Kidney epithelial cell (primary cell): ENCODE measurements around the gene GGT6. TPM values are rescaled to one million over a fixed set of nuclear protein-coding genes. Genes with fewer than 3 reads are reported as not detected.
"Not testable (repeated sequence)": the region's sequence is repeated elsewhere in the genome, so short reads cannot be mapped to it uniquely, and the experiment has no call there.

Experiments
- DNase-seq: peaks from one replicate; pipeline ENCODE4 v3.0.0-alpha.2; 2010; ENCODE audit warnings: low read depth
- H3K27me3 ChIP-seq: 2 replicates; pipeline ENCODE4 v1.6.0; 2011; ENCODE audit warnings: low read length; ENCODE audit not compliant: control insufficient read depth, insufficient read depth
- H3K36me3 ChIP-seq: 2 replicates; pipeline ENCODE4 v1.5.1; 2011; ENCODE audit warnings: low read length; ENCODE audit not compliant: control insufficient read depth, insufficient read depth
- H3K4me3 ChIP-seq: 2 replicates; pipeline ENCODE4 v1.5.1; 2011; ENCODE audit warnings: low read depth, mild to moderate bottlenecking, control low read depth, low read length
- total RNA-seq: library from RNA; depleted of rRNA; stranded (reverse); fragments of >200 nt; gene quantifications from 2 replicates; pipeline ENCODE4 v1.2.3, GENCODE V29; 2015
- TF ChIP-seq, protein P1 (sequence below): IDR thresholded peaks from 2 replicates; pipeline ENCODE4 v1.5.1; 2011; ENCODE audit warnings: mild to moderate bottlenecking, moderate library complexity, low read length, control low read depth, inconsistent platforms; ENCODE audit not compliant: insufficient read depth, poor library complexity, severe bottlenecking

GGT6 gene
- total RNA-seq, 1 donor from 2014 or later: 0.38 TPM

DNA sequence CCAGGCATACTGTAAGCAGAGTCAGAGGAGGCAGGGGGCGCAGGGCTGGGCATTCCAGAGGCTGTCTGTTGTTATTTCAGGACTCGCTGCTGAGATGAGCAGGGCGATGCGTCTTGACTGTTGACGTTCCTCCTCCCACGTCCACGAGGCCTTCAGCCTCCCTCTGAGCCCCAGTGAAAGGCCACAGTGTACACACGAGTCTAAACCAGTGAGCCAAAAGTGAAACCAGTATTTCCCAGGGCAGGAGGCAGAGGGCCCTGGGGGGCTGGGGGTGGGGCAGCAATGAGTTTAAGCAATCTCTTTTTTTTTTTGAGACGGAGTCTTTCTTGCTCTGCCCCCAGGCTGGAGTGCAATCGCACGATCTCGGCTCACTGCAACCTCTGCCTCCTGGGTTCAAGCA is 45.4 kb upstream of the GGT6 start:
- no peaks in the 10 kb centered on the region for H3K36me3 ChIP-seq
- no peak for DNase-seq
- TF ChIP-seq, protein P1, sequence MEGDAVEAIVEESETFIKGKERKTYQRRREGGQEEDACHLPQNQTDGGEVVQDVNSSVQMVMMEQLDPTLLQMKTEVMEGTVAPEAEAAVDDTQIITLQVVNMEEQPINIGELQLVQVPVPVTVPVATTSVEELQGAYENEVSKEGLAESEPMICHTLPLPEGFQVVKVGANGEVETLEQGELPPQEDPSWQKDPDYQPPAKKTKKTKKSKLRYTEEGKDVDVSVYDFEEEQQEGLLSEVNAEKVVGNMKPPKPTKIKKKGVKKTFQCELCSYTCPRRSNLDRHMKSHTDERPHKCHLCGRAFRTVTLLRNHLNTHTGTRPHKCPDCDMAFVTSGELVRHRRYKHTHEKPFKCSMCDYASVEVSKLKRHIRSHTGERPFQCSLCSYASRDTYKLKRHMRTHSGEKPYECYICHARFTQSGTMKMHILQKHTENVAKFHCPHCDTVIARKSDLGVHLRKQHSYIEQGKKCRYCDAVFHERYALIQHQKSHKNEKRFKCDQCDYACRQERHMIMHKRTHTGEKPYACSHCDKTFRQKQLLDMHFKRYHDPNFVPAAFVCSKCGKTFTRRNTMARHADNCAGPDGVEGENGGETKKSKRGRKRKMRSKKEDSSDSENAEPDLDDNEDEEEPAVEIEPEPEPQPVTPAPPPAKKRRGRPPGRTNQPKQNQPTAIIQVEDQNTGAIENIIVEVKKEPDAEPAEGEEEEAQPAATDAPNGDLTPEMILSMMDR: no peak
- H3K4me3 ChIP-seq: no peak overlapping the region
- H3K27me3 ChIP-seq: peaks cover 7% of the 10 kb centered on the region

DNA sequence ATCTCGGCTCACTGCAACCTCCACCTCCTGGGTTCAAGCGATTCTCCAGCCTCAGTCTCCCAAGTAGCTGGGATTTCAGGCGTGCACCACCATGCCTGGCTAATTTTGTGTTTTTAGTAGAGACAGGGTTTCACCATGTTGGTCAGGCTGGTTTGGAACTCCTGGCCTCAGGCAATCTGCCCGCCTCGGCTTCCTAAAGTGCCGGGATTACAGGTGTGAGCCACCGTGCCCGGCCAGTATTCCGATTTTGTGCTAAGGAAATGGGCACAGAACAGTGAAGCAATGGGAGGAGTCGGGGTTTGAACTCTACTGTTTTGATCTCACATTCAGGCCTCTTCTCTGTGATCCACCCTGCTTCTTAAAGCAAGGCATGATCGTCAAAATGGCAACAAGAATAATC is 44.4 kb upstream of the GGT6 start:
- not testable (repeated sequence) for H3K27me3 ChIP-seq, DNase-seq, H3K36me3 ChIP-seq, H3K4me3 ChIP-seq

DNA sequence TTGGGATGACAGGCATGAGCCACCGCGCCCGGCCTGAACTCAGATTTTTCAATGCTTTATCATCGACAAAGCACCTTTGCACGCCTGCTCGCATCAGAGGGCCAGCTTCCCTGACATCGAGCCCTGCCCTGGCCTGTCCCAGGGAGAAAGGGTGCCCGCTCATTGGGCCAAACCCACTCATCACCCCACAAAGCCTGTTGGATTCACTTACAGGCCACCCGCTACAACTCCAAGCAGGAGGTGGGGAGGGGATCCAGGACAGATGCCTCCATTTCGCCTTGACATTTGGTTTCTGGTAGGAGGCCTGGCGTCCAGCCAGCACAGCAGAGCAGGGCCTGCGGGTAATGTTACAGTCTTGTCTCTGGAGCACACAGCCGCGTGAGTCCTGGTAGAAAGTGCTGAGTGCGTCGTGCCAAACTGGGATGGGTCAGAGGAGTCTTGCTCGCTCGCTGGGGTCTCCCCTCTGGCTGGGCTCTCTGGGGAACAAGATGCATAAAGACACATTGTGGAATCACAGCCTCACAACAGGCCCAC is 43.8 kb upstream of the GGT6 start:
- TF ChIP-seq, protein P1: no peak
- H3K36me3 ChIP-seq: no peaks in the 10 kb centered on the region
- H3K27me3 ChIP-seq: peaks cover 5% of the 10 kb centered on the region
- no peak for DNase-seq
- no peak overlapping the region for H3K4me3 ChIP-seq

DNA sequence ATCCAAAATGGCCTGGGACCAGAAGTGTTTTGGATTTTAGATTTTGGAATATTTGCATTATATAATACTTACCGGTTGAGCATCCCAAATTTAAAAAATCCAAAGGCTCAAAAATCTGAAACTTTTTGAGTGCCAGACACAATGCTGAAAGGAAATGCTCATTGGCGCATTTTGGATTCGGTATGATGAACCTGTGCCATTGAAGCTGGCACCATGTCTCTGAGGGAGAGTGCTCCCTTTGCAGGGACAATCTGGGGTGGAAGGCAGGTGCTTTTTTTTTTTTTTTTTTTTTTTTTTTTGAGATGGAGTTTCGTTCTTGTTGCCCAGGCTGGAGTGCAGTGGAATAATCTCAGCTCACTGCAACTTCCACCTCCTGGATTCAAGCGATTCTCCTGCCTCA is 41.7 kb upstream of the GGT6 start:
- Histone ChIP-seq H3K36me3 (no peaks in the 10 kb centered on the region), H3K27me3 (peaks cover 13% of the 10 kb centered on the region), H3K4me3 (no peak overlapping the region)
- DNase-seq: no peak
- TF ChIP-seq, protein P1: no peak

DNA sequence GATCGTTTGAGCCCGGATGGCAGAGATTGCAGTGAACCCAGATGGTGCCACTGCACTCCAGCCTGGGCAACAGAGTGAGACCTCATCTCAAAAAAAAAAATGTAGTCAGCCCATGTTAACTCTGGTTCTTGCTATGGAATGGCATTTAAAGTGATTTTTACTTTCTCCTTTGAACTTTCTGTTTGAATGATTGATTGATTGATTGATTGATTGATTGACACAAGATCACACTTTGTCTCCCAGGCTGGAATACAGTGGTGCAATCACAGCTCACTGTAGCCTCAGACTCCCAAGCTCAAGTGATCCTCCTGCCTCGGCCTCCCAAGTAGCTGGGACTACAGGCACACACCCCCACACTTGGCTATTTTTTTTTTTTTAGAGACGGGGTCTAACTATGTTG is 40.9 kb upstream of the GGT6 start:
- no peaks in the 10 kb centered on the region for H3K36me3 ChIP-seq
- no peak overlapping the region for H3K4me3 ChIP-seq
- TF ChIP-seq, protein P1: no peak
- no peak for DNase-seq
- peaks cover 20% of the 10 kb centered on the region for H3K27me3 ChIP-seq

DNA sequence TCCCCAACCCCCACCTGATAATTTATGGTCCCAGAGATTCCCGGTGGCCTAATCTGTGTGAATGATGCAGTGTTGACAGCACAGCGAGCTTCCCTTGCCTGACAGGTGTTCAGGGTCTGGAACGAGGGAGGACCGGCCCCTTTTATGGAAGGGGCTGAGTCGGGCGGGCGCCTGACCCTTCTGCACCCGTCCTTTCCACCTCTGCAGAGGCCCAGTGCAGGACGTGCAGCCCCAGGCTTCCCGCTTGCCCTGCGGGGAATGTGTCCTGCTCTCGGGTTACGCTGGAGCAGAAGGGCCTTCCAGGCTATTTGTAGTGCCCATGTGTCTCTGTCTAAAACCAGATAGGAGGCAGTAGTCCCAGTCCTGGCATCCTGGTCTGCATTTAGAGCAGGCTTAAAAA is 40.2 kb upstream of the GGT6 start:
- no peak for DNase-seq
- Histone ChIP-seq H3K4me3 (no peak overlapping the region), H3K27me3 (peaks cover 20% of the 10 kb centered on the region), H3K36me3 (no peaks in the 10 kb centered on the region)
- TF ChIP-seq, protein P1: no peak
